Measurements from ENCODE around the gene CABP7.
"Not testable (repeated sequence)": the region's sequence is repeated elsewhere in the genome, so short reads cannot be mapped to it uniquely, and the experiment has no call there.

DNA sequence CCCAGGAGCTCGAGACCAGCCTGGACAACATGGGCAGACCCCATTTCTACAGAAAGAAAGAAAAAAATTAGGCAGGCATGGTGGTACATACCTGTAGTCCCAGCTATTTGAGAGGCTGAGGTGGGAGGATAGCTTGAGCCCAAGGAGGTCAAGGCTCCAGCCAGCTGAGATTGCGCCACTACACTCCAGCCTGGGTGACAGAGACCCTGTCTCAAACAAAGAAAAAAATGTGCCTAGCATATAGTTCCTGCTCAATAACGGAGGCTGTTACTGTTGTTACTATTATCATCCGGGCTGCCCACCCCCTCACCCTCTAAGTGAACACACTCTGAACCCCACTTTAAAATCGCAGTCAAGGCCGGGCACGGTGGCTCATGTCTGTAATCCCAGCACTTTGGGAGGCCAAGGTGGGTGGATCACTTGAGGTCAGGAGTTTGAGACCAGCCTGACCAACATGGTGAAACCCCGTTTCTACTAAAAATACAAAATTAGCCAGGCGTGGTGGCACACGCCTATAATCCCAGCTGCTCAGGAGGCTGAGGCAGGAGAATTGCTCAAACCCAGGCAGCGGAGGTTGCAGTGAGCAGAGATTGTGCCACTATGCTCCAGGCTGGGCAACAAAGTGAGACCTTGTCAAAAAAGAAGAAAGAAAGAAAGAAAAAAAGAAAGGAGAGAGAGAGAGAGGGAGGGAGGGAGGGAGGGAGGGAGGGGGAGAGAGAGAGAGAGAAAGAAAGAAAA lies 35.0 kb downstream of the CABP7 start:
- TF ChIP-seq, protein P1, sequence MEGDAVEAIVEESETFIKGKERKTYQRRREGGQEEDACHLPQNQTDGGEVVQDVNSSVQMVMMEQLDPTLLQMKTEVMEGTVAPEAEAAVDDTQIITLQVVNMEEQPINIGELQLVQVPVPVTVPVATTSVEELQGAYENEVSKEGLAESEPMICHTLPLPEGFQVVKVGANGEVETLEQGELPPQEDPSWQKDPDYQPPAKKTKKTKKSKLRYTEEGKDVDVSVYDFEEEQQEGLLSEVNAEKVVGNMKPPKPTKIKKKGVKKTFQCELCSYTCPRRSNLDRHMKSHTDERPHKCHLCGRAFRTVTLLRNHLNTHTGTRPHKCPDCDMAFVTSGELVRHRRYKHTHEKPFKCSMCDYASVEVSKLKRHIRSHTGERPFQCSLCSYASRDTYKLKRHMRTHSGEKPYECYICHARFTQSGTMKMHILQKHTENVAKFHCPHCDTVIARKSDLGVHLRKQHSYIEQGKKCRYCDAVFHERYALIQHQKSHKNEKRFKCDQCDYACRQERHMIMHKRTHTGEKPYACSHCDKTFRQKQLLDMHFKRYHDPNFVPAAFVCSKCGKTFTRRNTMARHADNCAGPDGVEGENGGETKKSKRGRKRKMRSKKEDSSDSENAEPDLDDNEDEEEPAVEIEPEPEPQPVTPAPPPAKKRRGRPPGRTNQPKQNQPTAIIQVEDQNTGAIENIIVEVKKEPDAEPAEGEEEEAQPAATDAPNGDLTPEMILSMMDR (IDR thresholded peaks at IDR 0.05) = not testable (repeated sequence)
- not testable (repeated sequence) for TF ChIP-seq POLR2A (IDR thresholded peaks at IDR 0.05)
